SK-N-SH treated with all-trans-retinoic acid at 6 μM for 48 hours (cell line): Measurements from ENCODE around the gene SIRT7.

ENCODE experiments used
- ATAC-seq: fragments of 200-7000 bp; cut with Tn5 transposase; 3 replicates; pipeline ENCODE4 v1.9.1; 2020; ENCODE audit warnings: mild to moderate bottlenecking, moderate library complexity
- BACH2 ChIP-seq: fragments of 250-450 bp; sonication (Bioruptor Pico); IDR thresholded peaks from 2 replicates; pipeline ENCODE4 v1.9.0; 2021; ENCODE audit warnings: mild to moderate bottlenecking, borderline replicate concordance
- CSDC2 ChIP-seq: fragments of 250-450 bp; sonication (Bioruptor Pico); IDR thresholded peaks from 2 replicates; pipeline ENCODE4 v1.5.0; 2020; ENCODE audit warnings: mild to moderate bottlenecking, moderate library complexity
- CSRNP3 ChIP-seq: fragments of 250-450 bp; sonication (Bioruptor Pico); IDR thresholded peaks from 2 replicates; pipeline ENCODE4 v1.5.1; 2021; ENCODE audit warnings: mild to moderate bottlenecking, moderate library complexity
- ESRRG ChIP-seq: fragments of 250-450 bp; sonication (Bioruptor Pico); IDR thresholded peaks from 2 replicates; pipeline ENCODE4 v1.6.1; 2021; ENCODE audit warnings: mild to moderate bottlenecking
- GLIS3 ChIP-seq: fragments of 250-450 bp; sonication (Bioruptor Pico); IDR thresholded peaks from 2 replicates; pipeline ENCODE4 v1.5.0; 2020; ENCODE audit warnings: mild to moderate bottlenecking, moderate library complexity
- ISL1 ChIP-seq: fragments of 250-450 bp; sonication (Bioruptor Pico); IDR thresholded peaks from 2 replicates; pipeline ENCODE4 v2.1.2; 2022; ENCODE audit warnings: mild to moderate bottlenecking, moderate library complexity
- OSR1 ChIP-seq: fragments of 250-450 bp; sonication (Bioruptor Pico); IDR thresholded peaks from 2 replicates; pipeline ENCODE4 v1.8.0; 2022; ENCODE audit warnings: moderate library complexity, mild to moderate bottlenecking, inconsistent platforms
- PPARA ChIP-seq: fragments of 250-450 bp; sonication (Bioruptor Pico); IDR thresholded peaks from 2 replicates; pipeline ENCODE4 v1.5.0; 2020; ENCODE audit warnings: mild to moderate bottlenecking, borderline replicate concordance
- SNAI2 ChIP-seq: fragments of 250-450 bp; sonication (Bioruptor Pico); IDR thresholded peaks from 2 replicates; pipeline ENCODE4 v1.5.0; 2020; ENCODE audit warnings: mild to moderate bottlenecking, moderate library complexity
- TCF4 ChIP-seq: fragments of 250-450 bp; sonication (Bioruptor Pico); IDR thresholded peaks from 2 replicates; pipeline ENCODE4 v1.8.0; 2021; ENCODE audit warnings: mild to moderate bottlenecking, moderate library complexity, borderline replicate concordance
- TOX ChIP-seq: fragments of 250-450 bp; sonication (Bioruptor Pico); IDR thresholded peaks from 2 replicates; pipeline ENCODE4 v1.8.0; 2021; ENCODE audit warnings: mild to moderate bottlenecking, moderate library complexity, borderline replicate concordance
- ZC3H10 ChIP-seq: fragments of 250-450 bp; sonication (Bioruptor Pico); IDR thresholded peaks from 2 replicates; pipeline ENCODE4 v1.5.1; 2021; ENCODE audit warnings: mild to moderate bottlenecking, moderate library complexity
- ZFP30 ChIP-seq: fragments of 450-650 bp; formaldehyde crosslinking; IDR thresholded peaks from 2 replicates; pipeline ENCODE4 v1.5.0; 2022; ENCODE audit warnings: mild to moderate bottlenecking, moderate library complexity
- ZNF565 ChIP-seq: fragments of 450-650 bp; formaldehyde crosslinking; conservative IDR thresholded peaks from 2 replicates; pipeline ENCODE4 v1.5.0; 2020; ENCODE audit warnings: low read depth, mild to moderate bottlenecking, moderate library complexity
- TF ChIP-seq, protein P1 (sequence below): fragments of 250-450 bp; sonication (Bioruptor Pico); IDR thresholded peaks from 2 replicates; pipeline ENCODE4 v1.8.0; 2021; ENCODE audit warnings: low read depth, mild to moderate bottlenecking, moderate library complexity, borderline replicate concordance
- TF ChIP-seq, protein P2 (sequence below): fragments of 250-450 bp; sonication (Bioruptor Pico); IDR thresholded peaks from 2 replicates; pipeline ENCODE4 v1.5.1; 2020; ENCODE audit warnings: low read depth, mild to moderate bottlenecking, moderate library complexity
- TF ChIP-seq, protein P3 (sequence below): fragments of 250-450 bp; sonication (Bioruptor Pico); IDR thresholded peaks from 2 replicates; pipeline ENCODE4 v1.5.0; 2020; ENCODE audit warnings: mild to moderate bottlenecking, moderate library complexity
- TF ChIP-seq, protein P4 (sequence below): fragments of 250-450 bp; sonication (Bioruptor Pico); IDR thresholded peaks from 2 replicates; pipeline ENCODE4 v1.8.0; 2020; ENCODE audit warnings: mild to moderate bottlenecking, moderate library complexity, borderline replicate concordance

Gene SIRT7

GRCh38 chr17:81870981-81871386, 47.0 kb downstream of the SIRT7 start, which contains the start of gene ARHGDIA:
TSS of gene ARHGDIA (minus strand) at chr17:81871337. CDS start at chr17:81869930, 1,407 bp downstream.
- peak; percentile 1; the same call in 2 of the 3 replicates for ATAC-seq
- TF ChIP-seq GLIS3 (no peak), ZNF565 (CRISPR knock-in tag) (no peak), SNAI2 (no peak), ISL1 (CRISPR knock-in tag) (no peak), PPARA (CRISPR knock-in tag) (no peak), ZFP30 (CRISPR knock-in tag) (no peak), TCF4 (no peak)
- TF ChIP-seq, protein P1, sequence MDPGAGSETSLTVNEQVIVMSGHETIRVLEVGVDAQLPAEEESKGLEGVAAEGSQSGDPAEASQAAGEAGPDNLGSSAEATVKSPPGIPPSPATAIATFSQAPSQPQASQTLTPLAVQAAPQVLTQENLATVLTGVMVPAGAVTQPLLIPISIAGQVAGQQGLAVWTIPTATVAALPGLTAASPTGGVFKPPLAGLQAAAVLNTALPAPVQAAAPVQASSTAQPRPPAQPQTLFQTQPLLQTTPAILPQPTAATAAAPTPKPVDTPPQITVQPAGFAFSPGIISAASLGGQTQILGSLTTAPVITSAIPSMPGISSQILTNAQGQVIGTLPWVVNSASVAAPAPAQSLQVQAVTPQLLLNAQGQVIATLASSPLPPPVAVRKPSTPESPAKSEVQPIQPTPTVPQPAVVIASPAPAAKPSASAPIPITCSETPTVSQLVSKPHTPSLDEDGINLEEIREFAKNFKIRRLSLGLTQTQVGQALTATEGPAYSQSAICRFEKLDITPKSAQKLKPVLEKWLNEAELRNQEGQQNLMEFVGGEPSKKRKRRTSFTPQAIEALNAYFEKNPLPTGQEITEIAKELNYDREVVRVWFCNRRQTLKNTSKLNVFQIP, result no peak

DNA sequence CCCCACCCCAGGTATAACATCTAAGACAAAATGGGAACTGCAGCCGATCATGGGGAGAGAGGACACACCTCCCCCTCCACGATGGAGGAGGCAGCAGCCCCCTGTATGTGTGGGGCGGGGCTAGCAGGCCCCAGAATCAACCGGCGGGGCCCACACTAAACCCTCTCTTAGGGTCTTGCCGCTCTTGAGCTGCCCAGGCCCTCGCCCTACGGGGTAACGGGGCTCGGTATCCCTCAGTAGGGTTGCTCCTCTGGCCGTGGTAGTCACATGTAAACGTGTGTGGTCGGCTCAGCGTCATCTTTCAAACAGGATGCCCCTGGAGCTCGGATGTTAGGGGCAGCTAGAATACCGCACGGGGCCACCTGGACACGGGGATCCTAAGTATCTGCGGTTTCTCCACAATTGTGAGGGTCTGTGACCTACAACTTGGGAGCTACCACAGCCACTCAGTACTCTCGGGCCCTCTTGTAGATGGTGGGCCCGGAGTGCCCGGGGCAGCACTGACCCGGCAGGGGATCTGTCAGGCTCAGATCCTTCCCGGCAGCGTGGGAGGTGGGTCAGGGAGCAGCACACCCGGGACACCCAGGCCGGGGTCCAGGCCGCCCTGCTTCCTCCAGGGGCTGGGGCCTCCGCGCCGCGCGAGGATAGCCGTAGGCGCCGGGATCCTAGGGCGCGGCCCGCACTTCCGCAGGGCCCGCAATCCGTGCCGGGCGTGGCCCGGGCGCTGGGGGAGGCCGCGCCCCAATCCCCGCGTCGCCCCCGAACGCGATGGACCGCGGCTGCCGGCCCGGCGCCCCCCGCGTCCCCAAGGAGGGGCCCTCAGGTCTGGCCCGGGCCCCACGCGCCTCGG, 47.6 kb downstream of the SIRT7 start:
- ATAC-seq, result peak; percentile 0; the same call in 2 of the 3 replicates
- TF ChIP-seq CSRNP3 (CRISPR knock-in tag), result no peak
- TF ChIP-seq GLIS3, result 0 out of 2 replicates have a peak, but pooled peaks have one; percentile 47
- TF ChIP-seq, protein P2, sequence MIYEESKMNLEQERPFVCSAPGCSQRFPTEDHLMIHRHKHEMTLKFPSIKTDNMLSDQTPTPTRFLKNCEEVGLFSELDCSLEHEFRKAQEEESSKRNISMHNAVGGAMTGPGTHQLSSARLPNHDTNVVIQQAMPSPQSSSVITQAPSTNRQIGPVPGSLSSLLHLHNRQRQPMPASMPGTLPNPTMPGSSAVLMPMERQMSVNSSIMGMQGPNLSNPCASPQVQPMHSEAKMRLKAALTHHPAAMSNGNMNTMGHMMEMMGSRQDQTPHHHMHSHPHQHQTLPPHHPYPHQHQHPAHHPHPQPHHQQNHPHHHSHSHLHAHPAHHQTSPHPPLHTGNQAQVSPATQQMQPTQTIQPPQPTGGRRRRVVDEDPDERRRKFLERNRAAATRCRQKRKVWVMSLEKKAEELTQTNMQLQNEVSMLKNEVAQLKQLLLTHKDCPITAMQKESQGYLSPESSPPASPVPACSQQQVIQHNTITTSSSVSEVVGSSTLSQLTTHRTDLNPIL (CRISPR knock-in tag), result 0 out of 2 replicates have a peak, but pooled peaks have one; percentile 25
- TF ChIP-seq, protein P3, sequence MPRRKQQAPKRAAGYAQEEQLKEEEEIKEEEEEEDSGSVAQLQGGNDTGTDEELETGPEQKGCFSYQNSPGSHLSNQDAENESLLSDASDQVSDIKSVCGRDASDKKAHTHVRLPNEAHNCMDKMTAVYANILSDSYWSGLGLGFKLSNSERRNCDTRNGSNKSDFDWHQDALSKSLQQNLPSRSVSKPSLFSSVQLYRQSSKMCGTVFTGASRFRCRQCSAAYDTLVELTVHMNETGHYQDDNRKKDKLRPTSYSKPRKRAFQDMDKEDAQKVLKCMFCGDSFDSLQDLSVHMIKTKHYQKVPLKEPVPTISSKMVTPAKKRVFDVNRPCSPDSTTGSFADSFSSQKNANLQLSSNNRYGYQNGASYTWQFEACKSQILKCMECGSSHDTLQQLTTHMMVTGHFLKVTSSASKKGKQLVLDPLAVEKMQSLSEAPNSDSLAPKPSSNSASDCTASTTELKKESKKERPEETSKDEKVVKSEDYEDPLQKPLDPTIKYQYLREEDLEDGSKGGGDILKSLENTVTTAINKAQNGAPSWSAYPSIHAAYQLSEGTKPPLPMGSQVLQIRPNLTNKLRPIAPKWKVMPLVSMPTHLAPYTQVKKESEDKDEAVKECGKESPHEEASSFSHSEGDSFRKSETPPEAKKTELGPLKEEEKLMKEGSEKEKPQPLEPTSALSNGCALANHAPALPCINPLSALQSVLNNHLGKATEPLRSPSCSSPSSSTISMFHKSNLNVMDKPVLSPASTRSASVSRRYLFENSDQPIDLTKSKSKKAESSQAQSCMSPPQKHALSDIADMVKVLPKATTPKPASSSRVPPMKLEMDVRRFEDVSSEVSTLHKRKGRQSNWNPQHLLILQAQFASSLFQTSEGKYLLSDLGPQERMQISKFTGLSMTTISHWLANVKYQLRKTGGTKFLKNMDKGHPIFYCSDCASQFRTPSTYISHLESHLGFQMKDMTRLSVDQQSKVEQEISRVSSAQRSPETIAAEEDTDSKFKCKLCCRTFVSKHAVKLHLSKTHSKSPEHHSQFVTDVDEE (CRISPR knock-in tag), result no peak
- TF ChIP-seq ZFP30 (CRISPR knock-in tag), result no peak
- TF ChIP-seq, protein P4, sequence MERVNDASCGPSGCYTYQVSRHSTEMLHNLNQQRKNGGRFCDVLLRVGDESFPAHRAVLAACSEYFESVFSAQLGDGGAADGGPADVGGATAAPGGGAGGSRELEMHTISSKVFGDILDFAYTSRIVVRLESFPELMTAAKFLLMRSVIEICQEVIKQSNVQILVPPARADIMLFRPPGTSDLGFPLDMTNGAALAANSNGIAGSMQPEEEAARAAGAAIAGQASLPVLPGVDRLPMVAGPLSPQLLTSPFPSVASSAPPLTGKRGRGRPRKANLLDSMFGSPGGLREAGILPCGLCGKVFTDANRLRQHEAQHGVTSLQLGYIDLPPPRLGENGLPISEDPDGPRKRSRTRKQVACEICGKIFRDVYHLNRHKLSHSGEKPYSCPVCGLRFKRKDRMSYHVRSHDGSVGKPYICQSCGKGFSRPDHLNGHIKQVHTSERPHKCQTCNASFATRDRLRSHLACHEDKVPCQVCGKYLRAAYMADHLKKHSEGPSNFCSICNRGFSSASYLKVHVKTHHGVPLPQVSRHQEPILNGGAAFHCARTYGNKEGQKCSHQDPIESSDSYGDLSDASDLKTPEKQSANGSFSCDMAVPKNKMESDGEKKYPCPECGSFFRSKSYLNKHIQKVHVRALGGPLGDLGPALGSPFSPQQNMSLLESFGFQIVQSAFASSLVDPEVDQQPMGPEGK (CRISPR knock-in tag), result 0 out of 2 replicates have a peak, but pooled peaks have one; percentile 21
- TF ChIP-seq ZC3H10 (CRISPR knock-in tag), result no peak
- 0 out of 2 replicates have a peak, but pooled peaks have one; percentile 2 for TF ChIP-seq ESRRG (CRISPR knock-in tag)
- TF ChIP-seq TOX, result no peak
- no peak for TF ChIP-seq PPARA (CRISPR knock-in tag)
- TF ChIP-seq TCF4, result no peak
- TF ChIP-seq BACH2 (CRISPR knock-in tag), result no peak

- peak; percentile 6 for ATAC-seq
- TF ChIP-seq OSR1 (CRISPR knock-in tag), result no peak
- TF ChIP-seq, protein P3 (CRISPR knock-in tag), result 0 out of 2 replicates have a peak, but pooled peaks have one; percentile 31
- 0 out of 2 replicates have a peak, but pooled peaks have one; percentile 40 for TF ChIP-seq CSDC2
- TF ChIP-seq ESRRG (CRISPR knock-in tag), result 0 out of 2 replicates have a peak, but pooled peaks have one; percentile 5
- TF ChIP-seq GLIS3, result peak; percentile 74
- TF ChIP-seq, protein P4 (CRISPR knock-in tag), result peak; percentile 38; the same call in 1 of the 2 replicates
These were observed 48.5 kb downstream of the SIRT7 start for GRCh38 chr17:81869221-81870130.
